Suprapubic skin (tissue), 4 donors: ENCODE results near the gene VASN. TPM values are rescaled to one million over a fixed set of nuclear protein-coding genes. Genes with fewer than 3 reads are reported as not detected.

ENCODE experiments used
- DNase-seq, 2 donors: peaks; one replicate each; pipeline ENCODE4 v3.0.0-alpha.2; 2019; ENCODE audit warnings: low spot score in 2 of 2
- H3K27ac ChIP-seq: fragments of 200-600 bp; sonication (generic); one replicate; pipeline ENCODE4 v1.5.1; 2019
- H3K27me3 ChIP-seq: fragments of 200-600 bp; sonication (generic); one replicate; pipeline ENCODE4 v1.5.1; 2019
- H3K36me3 ChIP-seq: fragments of 200-600 bp; sonication (generic); one replicate; pipeline ENCODE4 v1.5.1; 2019
- H3K4me1 ChIP-seq: fragments of 200-600 bp; sonication (generic); one replicate; pipeline ENCODE4 v1.5.1; 2019
- H3K4me3 ChIP-seq: fragments of 200-600 bp; sonication (generic); one replicate; pipeline ENCODE4 v1.5.1; 2019; ENCODE audit warnings: mild to moderate bottlenecking
- H3K9me3 ChIP-seq: fragments of 200-600 bp; sonication (generic); one replicate; pipeline ENCODE4 v1.5.1; 2019
- CTCF ChIP-seq, 2 donors: fragments of 200-600 bp in 1 of 2; fragments of 450-650 bp in 1 of 2; sonication (generic) in 1 of 2; IDR thresholded peaks; one replicate each; pipeline ENCODE4 v1.5.1; 2016 to 2019; ENCODE audit warnings: antibody characterized with exemption in 2 of 2, mild to moderate bottlenecking in 1 of 2, moderate library complexity in 1 of 2
- EP300 ChIP-seq: sonication (generic); formaldehyde crosslinking; IDR thresholded peaks from one replicate; pipeline ENCODE4 v1.6.1; 2017; ENCODE audit warnings: antibody characterized with exemption
- POLR2A ChIP-seq, 2 donors: fragments of 450-650 bp; IDR thresholded peaks; one replicate each; pipeline ENCODE4 v1.6.1; 2017; ENCODE audit warnings: antibody characterized with exemption in 2 of 2, mild to moderate bottlenecking in 2 of 2, moderate library complexity in 2 of 2
- POLR2AphosphoS5 ChIP-seq, 3 donors: sonication (generic); formaldehyde crosslinking; IDR thresholded peaks; one replicate each; pipeline ENCODE4 v1.6.1; 2017; ENCODE audit warnings: antibody characterized with exemption in 3 of 3
- WGBS: methylation state at CpG from one replicate; pipeline ENCODE4 v1.1.5; 2018; 5-methylcytosine and 5-hydroxymethylcytosine counted together
- total RNA-seq, 4 donors: library from RNA; depleted of rRNA; stranded (reverse); fragments of >200 nt; gene quantifications; one replicate each; pipeline ENCODE4 v1.1.0, GENCODE V29; 2016

The VASN gene
- total RNA-seq, 4 donors from 2014 or later, result 10.8 to 23.3 (median 22.3) TPM

- peak in 1 of 2 donors; percentile 60 for DNase-seq
- TF ChIP-seq POLR2AphosphoS5 (IDR thresholded peaks at IDR 0.05) (no peak), POLR2A (IDR thresholded peaks at IDR 0.05) (no peak), EP300 (no peak), CTCF (IDR thresholded peaks at IDR 0.05) (no peak)
- Histone ChIP-seq H3K4me1 (peaks cover 45% of the 10 kb centered on the region), H3K27ac (peak overlapping the region; percentile 67), H3K27me3 (no peaks in the 10 kb centered on the region), H3K9me3 (no peaks in the 10 kb centered on the region), H3K4me3 (no peak overlapping the region), H3K36me3 (peaks cover 2% of the 10 kb centered on the region)
- WGBS, result 48% methylated on average over 14 of the region's 17 CpGs
Observed at GRCh38 chr16:4328782-4329775, 42.6 kb upstream of the VASN start.

GRCh38 chr16:4330277-4330874 lies 41.3 kb upstream of the VASN start:
- H3K27ac ChIP-seq, result no peak overlapping the region

GRCh38 chr16:4332083-4332482 lies 39.6 kb upstream of the VASN start:
- WGBS, result 79% methylated on average over 12 of the region's 14 CpGs
- Histone ChIP-seq H3K4me3 (no peak overlapping the region), H3K27me3 (no peaks in the 10 kb centered on the region), H3K9me3 (no peaks in the 10 kb centered on the region), H3K4me1 (peaks cover 26% of the 10 kb centered on the region), H3K27ac (no peak overlapping the region), H3K36me3 (peaks cover 20% of the 10 kb centered on the region)
- TF ChIP-seq EP300 (no peak), CTCF (IDR thresholded peaks at IDR 0.05) (no peak), POLR2A (IDR thresholded peaks at IDR 0.05) (no peak), POLR2AphosphoS5 (IDR thresholded peaks at IDR 0.05) (no peak)
- peak in 1 of 2 donors; percentile 55 for DNase-seq

More at GRCh38 chr16:4330277-4330874, 41.3 kb upstream of the VASN start:
- 56% methylated on average over 12 of the region's 14 CpGs for WGBS
- peak; percentile 85 to 93 for DNase-seq
- Histone ChIP-seq H3K4me3 (no peak overlapping the region), H3K4me1 (peaks cover 32% of the 10 kb centered on the region), H3K27me3 (no peaks in the 10 kb centered on the region), H3K9me3 (no peaks in the 10 kb centered on the region), H3K36me3 (peaks cover 6% of the 10 kb centered on the region)
- TF ChIP-seq EP300, result no peak
- TF ChIP-seq CTCF (IDR thresholded peaks at IDR 0.05), result peak; percentile 88 to 89

GRCh38 chr16:4332623-4333307 lies 38.9 kb upstream of the VASN start:
- no peak overlapping the region for H3K27ac ChIP-seq
- WGBS, result 73% methylated on average over 7 of the region's 19 CpGs
- DNase-seq, result peak in 1 of 2 donors; percentile 61

More at GRCh38 chr16:4332623-4333307, 38.9 kb upstream of the VASN start:
- no peaks in the 10 kb centered on the region for H3K9me3 ChIP-seq
- no peaks in the 10 kb centered on the region for H3K27me3 ChIP-seq
- peaks cover 27% of the 10 kb centered on the region for H3K36me3 ChIP-seq
- H3K4me3 ChIP-seq, result no peak overlapping the region
- no peak for TF ChIP-seq CTCF (IDR thresholded peaks at IDR 0.05)
- TF ChIP-seq EP300, result no peak
- TF ChIP-seq POLR2AphosphoS5 (IDR thresholded peaks at IDR 0.05), result no peak
- TF ChIP-seq POLR2A (IDR thresholded peaks at IDR 0.05), result no peak
- peaks cover 20% of the 10 kb centered on the region for H3K4me1 ChIP-seq
